NCI-H460 (cell line): Measurements from ENCODE around the gene MSRB1. TPM values are rescaled to one million over a fixed set of nuclear protein-coding genes. Genes with fewer than 3 reads are reported as not detected.
"Not testable (repeated sequence)": the region's sequence is repeated elsewhere in the genome, so short reads cannot be mapped to it uniquely, and the experiment has no call there.

Experiments used
- DNase-seq: peaks from one replicate; pipeline ENCODE4 v3.0.0-alpha.2; 2016; ENCODE audit warnings: low read depth; ENCODE audit errors: extremely low read depth
- small RNA-seq, 2 experiments: library from RNA; depleted of rRNA; stranded (forward); fragments of <200 nt; gene quantifications; one replicate each; pipeline ENCODE3, GENCODE V24; 2014
- total RNA-seq: library from RNA; depleted of rRNA; stranded (reverse); fragments of >200 nt; shearing (Covaris generic); gene quantifications from 2 replicates; pipeline ENCODE4 v1.2.3, GENCODE V29; 2014; rRNA removed

The MSRB1 gene
- total RNA-seq, 1 experiment from 2014 or later = 5.8 TPM

DNA sequence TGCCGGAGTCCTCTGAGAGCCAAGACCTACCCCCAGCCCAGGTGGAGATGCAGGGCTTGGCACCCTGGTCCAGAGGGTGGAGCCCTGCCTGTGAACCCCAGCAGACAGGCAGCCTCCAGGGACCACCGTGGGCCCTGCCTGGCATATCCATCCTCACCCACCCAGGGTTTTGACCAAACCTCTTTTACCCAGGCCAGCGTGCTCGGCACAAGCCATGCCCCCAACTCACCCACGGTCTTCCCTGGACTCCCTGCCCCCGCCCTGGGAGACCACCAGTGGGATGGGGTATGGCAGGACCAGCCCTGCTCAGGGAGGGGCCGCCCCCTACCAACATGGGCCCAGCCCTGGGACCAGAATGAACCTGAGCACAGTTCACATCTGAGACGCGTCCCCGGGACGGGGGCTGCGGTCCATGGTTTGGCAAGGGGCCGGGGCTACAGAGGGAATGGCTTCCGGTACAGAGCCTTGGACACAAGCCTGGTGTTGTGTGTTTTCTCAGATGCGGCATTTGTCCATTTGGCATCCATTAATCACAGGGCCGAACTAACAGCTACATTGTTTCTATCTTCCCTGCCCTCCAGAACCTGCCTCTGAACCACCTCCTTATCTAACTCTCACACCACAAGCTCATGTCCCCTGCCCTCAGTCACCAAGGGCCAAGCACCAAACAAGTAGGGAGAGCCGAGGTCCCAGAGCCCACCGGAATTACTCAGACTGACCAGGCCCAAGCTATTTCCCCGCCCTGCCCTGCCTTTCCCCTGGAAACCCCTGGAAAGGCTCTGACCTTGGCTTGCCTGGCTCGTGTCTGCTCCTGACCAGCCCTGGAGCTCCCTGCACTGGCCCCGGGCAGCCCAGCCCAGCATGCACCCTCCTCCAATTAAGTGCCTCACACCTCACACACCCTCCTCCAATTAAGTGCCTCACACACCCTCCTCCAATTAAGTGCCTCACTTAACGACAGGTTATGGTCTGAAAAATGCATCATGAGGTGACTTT, 38.9 kb downstream of the MSRB1 start:
- no peak for DNase-seq

DNA sequence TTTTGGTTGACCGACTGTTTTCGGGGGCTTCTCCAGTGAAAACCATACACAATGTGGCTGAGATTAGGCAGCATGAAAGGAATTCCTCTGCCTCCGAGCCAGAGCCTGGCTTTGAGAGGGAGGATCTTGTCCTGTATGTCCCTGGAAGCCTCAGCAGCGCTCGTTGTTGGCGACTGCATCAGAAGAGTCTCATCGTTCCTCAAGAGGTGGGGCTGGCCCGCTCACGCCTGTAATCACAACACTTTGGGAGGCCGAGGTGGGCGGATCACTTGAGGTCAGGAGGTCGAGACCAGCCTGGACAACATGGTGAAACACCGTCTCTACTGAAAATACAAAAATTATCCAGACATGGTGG, 39.8 kb downstream of the MSRB1 start:
- DNase-seq = no peak

GRCh38 chr16:1902547-1903219, 40.3 kb downstream of the MSRB1 start:
- DNase-seq = no peak

- no peak for DNase-seq
Measured at GRCh38 chr16:1900452-1900774, 42.6 kb downstream of the MSRB1 start.

DNA sequence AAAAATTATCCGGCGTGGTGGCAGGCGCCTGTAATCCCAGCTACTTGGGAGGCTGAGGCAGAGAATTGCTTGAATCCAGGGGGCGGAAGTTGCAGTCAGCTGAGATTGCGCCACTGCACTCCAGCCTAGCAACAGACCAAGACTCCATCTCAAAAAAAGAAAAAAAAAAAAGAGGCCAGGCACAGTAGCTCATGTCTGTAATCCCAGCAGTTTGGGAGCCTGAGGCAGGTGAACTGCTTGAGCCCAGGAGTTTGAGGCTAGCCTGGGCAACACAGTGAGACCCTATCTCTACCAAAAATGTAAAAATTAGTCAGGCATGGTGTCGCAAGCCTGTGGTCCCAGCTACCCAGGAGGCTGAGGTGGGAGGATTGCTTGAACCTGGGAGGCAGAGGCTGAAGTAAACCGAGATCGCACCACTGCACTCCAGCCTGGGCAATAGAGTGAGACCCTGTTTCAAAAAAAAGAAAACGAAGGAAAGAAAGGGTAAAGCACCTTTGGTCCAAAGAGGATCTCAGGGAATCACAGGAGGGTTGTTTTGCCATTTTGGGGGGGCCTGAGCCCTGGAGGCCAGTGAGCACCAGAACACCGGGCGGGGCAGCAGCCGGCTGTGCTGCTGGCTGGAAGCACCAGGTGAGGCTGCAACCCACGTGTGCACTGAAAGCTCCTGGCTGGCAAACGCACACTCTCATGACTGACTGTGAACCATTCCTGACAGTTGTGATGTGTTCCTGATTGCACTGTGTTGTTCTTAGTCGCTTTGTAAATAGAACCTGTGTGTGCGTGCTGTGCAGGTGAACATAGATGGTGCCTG, 43.2 kb downstream of the MSRB1 start:
- DNase-seq = no peak

GRCh38 chr16:1897692-1898091, 45.3 kb downstream of the MSRB1 start:
- not testable (repeated sequence) for DNase-seq

DNA sequence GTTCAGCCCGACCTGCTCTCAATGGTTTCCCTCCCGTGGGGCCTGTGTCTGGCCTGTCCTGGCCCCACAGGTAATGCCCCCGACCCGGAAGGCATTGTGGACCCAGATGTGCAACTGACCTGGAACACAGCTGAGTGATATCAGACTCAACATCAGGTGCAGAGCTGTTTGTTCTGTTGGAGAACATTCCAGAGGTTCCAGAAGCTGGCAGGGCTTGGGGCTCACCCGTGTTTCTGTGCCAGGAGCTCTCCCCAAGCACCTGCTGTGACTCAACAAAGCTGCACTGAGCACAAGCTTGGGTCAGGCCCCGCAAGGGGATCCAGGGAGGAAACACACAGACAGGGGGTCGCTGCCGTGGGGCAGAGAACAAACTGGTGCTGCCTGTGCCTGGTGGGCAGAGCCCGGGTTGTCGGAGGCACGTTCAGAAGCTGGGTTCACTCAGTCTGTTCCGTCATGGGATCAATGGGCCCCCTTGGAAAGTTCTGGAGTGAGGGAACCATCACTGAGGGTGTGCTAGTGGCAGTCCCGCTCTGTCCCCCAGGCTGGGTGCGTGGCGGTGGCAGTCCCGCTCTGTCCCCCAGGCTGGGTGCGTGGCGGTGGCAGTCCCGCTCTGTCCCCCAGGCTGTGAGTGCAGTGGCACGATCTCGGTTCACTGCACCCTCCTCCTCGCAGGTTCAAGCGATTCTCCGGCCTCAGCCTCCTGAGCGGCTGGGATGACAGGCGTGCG, 46.9 kb downstream of the MSRB1 start:
- DNase-seq = no peak

- no peak for DNase-seq
Measured at GRCh38 chr16:1895068-1895467, 47.9 kb downstream of the MSRB1 start.

- no peak for DNase-seq
Measured at GRCh38 chr16:1890708-1891050, 52.3 kb downstream of the MSRB1 start.

- no peak for DNase-seq
Measured at GRCh38 chr16:1890024-1890707, 52.8 kb downstream of the MSRB1 start.

Small RNAs within 50 kb of the gene (small RNA-seq; reads per million reads assigned to genes)
- 0 reads per million in 2 experiments for gene AC005363.2
- gene SNORA10 = 0 reads per million in 2 experiments
- 0 reads per million in 2 experiments for gene SNORA64

Other genes starting within 250 kb of the MSRB1 start
- 18.1 and 23.0 TPM in 2 replicates for gene MAPK8IP3, start 237.0 kb downstream of the MSRB1 start, total RNA-seq
- 42.0 and 53.3 TPM in 2 replicates for gene NME3, start 171.7 kb downstream of the MSRB1 start, total RNA-seq
- 6.0 and 6.9 TPM in 2 replicates for gene EME2, start 170.4 kb downstream of the MSRB1 start, total RNA-seq
- 91.2 and 104 TPM in 2 replicates for gene MRPS34, start 170.1 kb downstream of the MSRB1 start, total RNA-seq
- 19.7 and 21.0 TPM in 2 replicates for gene SPSB3, start 160.6 kb downstream of the MSRB1 start, total RNA-seq
- 50.2 and 59.3 TPM in 2 replicates for gene NUBP2, start 160.2 kb downstream of the MSRB1 start, total RNA-seq
- gene IGFALS, start 149.5 kb downstream of the MSRB1 start, total RNA-seq = not detected in 2 replicates
- gene HAGH, start 116.4 kb downstream of the MSRB1 start, total RNA-seq = 63.2 and 73.9 TPM in 2 replicates
- gene FAHD1, start 116.0 kb downstream of the MSRB1 start, total RNA-seq = 29.2 and 33.0 TPM in 2 replicates
- 0.97 and 2.5 TPM in 2 replicates for gene MEIOB, start 71.0 kb downstream of the MSRB1 start, total RNA-seq
- 0.97 and 1.2 TPM in 2 replicates for gene HS3ST6, start 24.8 kb downstream of the MSRB1 start, total RNA-seq
- gene RPL3L, start 11.5 kb upstream of the MSRB1 start, total RNA-seq = not detected in 2 replicates
- gene NDUFB10, start 16.3 kb upstream of the MSRB1 start, total RNA-seq = 206 and 240 TPM in 2 replicates
- 5,880 and 6,554 TPM in 2 replicates for gene RPS2, start 21.6 kb upstream of the MSRB1 start, total RNA-seq
- gene RNF151, start 23.7 kb upstream of the MSRB1 start, total RNA-seq = not detected in 2 replicates
- 32.0 and 34.1 TPM in 2 replicates for gene TBL3, start 28.9 kb upstream of the MSRB1 start, total RNA-seq
- 0.84 TPM in 1 of 2 replicates, not detected in the other for gene NOXO1, start 38.3 kb upstream of the MSRB1 start, total RNA-seq
- gene GFER, start 41.0 kb upstream of the MSRB1 start, total RNA-seq = 26.1 and 30.8 TPM in 2 replicates
- 4.0 and 4.5 TPM in 2 replicates for gene SYNGR3, start 46.8 kb upstream of the MSRB1 start, total RNA-seq
- 35.1 and 37.1 TPM in 2 replicates for gene ZNF598, start 66.6 kb upstream of the MSRB1 start, total RNA-seq
- gene NPW, start 76.6 kb upstream of the MSRB1 start, total RNA-seq = 3.4 and 4.8 TPM in 2 replicates
- 11.1 and 13.3 TPM in 2 replicates for gene NHERF2, start 83.7 kb upstream of the MSRB1 start, total RNA-seq
- gene NTHL1, start 104.6 kb upstream of the MSRB1 start, total RNA-seq = 18.0 and 20.2 TPM in 2 replicates
- gene TSC2, start 104.8 kb upstream of the MSRB1 start, total RNA-seq = 33.8 and 38.5 TPM in 2 replicates
- 98.8 and 119 TPM in 2 replicates for gene PKD1, start 192.7 kb upstream of the MSRB1 start, total RNA-seq
- 0.66 and 1.2 TPM in 2 replicates for gene RAB26, start 205.4 kb upstream of the MSRB1 start, total RNA-seq
- 52.8 and 55.6 TPM in 2 replicates for gene TRAF7, start 212.6 kb upstream of the MSRB1 start, total RNA-seq